Measurements from ENCODE around the gene MANSC1.
"Not testable (repeated sequence)": the region's sequence is repeated elsewhere in the genome, so short reads cannot be mapped to it uniquely, and the experiment has no call there.

Gene MANSC1

DNA sequence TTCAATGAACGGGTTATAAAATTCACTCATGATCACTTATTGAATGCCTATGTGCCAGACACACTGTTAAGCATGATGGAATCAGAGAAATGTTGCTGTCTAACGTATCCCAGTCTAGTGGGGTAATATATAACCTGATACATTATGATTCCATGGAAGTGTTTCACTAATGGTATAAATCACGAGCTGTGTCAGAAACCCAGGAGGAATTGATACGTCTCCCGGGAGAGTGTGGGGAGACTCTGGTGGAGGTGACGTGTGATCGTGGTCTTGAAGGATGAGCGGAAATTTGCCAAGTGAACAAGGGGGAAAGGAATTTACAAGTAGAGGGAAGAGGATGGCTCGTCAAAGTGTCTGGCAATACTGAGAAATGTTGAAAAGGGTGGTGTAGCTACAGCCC lies 26.5 kb downstream of the MANSC1 start:
- H3K4me3 ChIP-seq (ENCODE audit: low read depth, low read length), result no peak overlapping the region
- no peak for DNase-seq (ENCODE audit: low read depth)
- TF ChIP-seq CTCF (IDR thresholded peaks at IDR 0.05; ENCODE audit: low read depth, low read length), result no peak
- TF ChIP-seq POLR2A (IDR thresholded peaks at IDR 0.05; ENCODE audit: extremely low read depth, insufficient read length), result no peak
- TF ChIP-seq MAX (IDR thresholded peaks at IDR 0.05; ENCODE audit: low read depth, low read length), result no peak
- no peak for TF ChIP-seq MYC (IDR thresholded peaks at IDR 0.05; ENCODE audit: low read depth, low read length)

- DNase-seq (ENCODE audit: low read depth), result no peak
- H3K4me3 ChIP-seq (ENCODE audit: low read depth, low read length), result no peak overlapping the region
- TF ChIP-seq CTCF (IDR thresholded peaks at IDR 0.05; ENCODE audit: low read depth, low read length), result no peak
- no peak for TF ChIP-seq MAX (IDR thresholded peaks at IDR 0.05; ENCODE audit: low read depth, low read length)
These were observed 26.9 kb downstream of the MANSC1 start for GRCh38 chr12:12323118-12323517.

GRCh38 chr12:12319451-12320183 lies 30.4 kb downstream of the MANSC1 start:
- no peak for TF ChIP-seq POLR2A (IDR thresholded peaks at IDR 0.05; ENCODE audit: extremely low read depth, insufficient read length)
- DNase-seq (ENCODE audit: low read depth), result no peak
- no peak overlapping the region for H3K4me3 ChIP-seq (ENCODE audit: low read depth, low read length)

DNA sequence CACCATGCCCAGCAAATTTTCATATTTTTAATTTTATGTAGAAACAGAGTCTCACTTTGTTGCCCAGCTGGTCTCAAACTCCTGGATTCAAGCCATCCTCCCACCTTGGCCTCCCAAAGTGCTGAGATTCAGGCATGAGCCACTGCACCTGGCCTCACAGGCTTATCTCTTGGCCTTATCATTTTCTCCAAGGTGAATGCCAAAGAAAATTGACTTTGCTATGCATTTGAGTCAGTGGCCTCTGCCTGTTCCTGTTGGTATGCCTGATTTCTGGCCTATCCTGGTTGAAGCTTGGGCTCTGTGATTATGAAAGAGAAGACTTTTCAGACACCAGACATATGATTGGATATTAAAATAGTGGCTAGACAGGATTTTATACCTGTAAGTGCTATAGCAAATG lies 34.2 kb downstream of the MANSC1 start:
- TF ChIP-seq CTCF (IDR thresholded peaks at IDR 0.05; ENCODE audit: low read depth, low read length) (no peak), POLR2A (IDR thresholded peaks at IDR 0.05; ENCODE audit: extremely low read depth, insufficient read length) (no peak), MAX (IDR thresholded peaks at IDR 0.05; ENCODE audit: low read depth, low read length) (no peak), MYC (IDR thresholded peaks at IDR 0.05; ENCODE audit: low read depth, low read length) (no peak)
- no peak for DNase-seq (ENCODE audit: low read depth)
- no peak overlapping the region for H3K4me3 ChIP-seq (ENCODE audit: low read depth, low read length)

DNA sequence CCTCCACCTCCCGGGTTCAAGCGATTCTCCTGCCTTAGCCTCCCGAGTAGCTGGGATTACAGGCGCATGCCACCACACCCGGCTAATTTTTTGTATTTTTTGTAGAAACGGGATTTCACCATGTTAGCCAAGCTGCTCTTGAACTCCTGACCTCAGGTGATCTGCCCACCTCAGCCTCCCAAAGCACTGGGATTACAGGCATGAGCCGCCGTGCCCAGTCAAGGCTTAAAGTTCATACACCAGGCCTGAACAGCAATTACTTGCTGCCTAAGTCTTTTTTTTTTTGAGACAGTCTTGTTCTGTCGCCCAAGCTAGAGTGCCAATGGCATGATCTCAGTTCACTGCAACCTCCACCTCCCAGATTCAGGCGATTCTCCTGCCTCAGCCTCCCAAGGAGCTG lies 39.3 kb downstream of the MANSC1 start:
- H3K4me3 ChIP-seq (ENCODE audit: low read depth, low read length); DNase-seq (ENCODE audit: low read depth): not testable (repeated sequence)

DNA sequence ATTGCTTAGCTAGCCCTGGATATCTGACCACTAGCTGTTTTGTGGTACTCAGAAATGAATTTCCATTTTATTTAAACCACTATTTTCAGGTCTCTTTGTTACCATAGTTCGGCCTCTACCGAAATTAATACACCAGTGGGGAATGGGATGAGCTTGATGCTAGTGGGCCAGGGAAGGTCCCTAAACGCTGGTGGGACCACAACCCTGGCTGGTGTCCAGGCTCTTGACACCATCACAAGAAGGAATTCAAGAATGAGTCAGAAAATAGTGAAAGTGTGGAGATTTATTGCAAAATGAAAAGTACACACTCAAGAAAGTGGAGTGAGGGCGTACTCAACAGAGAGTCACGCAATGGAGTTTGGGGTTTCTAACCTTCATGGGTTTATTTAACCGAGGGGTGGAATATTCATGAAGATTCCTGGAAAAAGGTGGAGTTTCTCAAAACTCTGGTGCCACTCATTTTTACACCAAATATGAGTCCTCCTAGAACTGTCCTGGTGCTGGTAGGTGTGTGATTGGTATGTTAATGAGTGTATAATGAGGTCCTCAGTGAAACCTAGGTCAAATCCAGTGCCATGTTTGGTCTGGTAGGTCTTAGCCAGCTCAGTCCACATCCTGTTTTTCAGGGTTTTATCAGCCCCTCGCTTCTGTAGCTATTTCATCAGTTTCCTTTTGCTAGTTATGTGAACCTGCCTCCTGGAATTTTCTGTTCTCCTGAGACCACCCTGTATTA lies 44.3 kb downstream of the MANSC1 start:
- no peak overlapping the region for H3K4me3 ChIP-seq (ENCODE audit: low read depth, low read length)
- TF ChIP-seq MYC (IDR thresholded peaks at IDR 0.05; ENCODE audit: low read depth, low read length) (no peak), MAX (IDR thresholded peaks at IDR 0.05; ENCODE audit: low read depth, low read length) (no peak), POLR2A (IDR thresholded peaks at IDR 0.05; ENCODE audit: extremely low read depth, insufficient read length) (no peak), CTCF (IDR thresholded peaks at IDR 0.05; ENCODE audit: low read depth, low read length) (no peak)
- DNase-seq (ENCODE audit: low read depth), result no peak

DNA sequence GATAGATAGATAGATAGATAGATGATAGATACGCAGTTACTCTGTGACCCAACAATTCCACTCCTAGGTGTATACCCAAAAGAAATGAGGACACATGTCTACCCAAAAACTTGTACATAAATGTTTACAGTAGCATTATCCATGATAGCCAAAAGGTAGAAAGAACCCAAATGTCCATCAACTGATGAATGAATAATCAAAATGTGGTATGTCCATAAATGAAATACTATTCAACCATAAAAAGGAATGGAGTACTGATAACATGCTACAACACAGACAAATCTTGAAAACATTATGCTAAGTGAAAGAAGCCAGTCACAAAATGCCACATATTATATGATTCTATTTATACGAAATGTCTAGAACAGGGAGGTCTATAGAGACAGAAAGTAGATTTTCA lies 47.1 kb downstream of the MANSC1 start:
- no peak for DNase-seq (ENCODE audit: low read depth)
- H3K4me3 ChIP-seq (ENCODE audit: low read depth, low read length), result no peak overlapping the region
- TF ChIP-seq MYC (IDR thresholded peaks at IDR 0.05; ENCODE audit: low read depth, low read length) (no peak), MAX (IDR thresholded peaks at IDR 0.05; ENCODE audit: low read depth, low read length) (no peak), POLR2A (IDR thresholded peaks at IDR 0.05; ENCODE audit: extremely low read depth, insufficient read length) (no peak), CTCF (IDR thresholded peaks at IDR 0.05; ENCODE audit: low read depth, low read length) (no peak)

Data from NB4 (cell line).